K562 (cell line): ENCODE data around the gene HMGCL. TPM values are rescaled to one million over a fixed set of nuclear protein-coding genes. Genes with fewer than 3 reads are reported as not detected.

Experiments used
- BRF2 ChIP-seq: IDR thresholded peaks from 3 replicates; pipeline ENCODE4 v1.6.1; 2011; ENCODE audit warnings: borderline replicate concordance, mild to moderate bottlenecking; ENCODE audit not compliant: insufficient read length, insufficient read depth
- EZH2 ChIP-seq: IDR thresholded peaks from 2 replicates; pipeline ENCODE4 v1.6.1; 2012; ENCODE audit warnings: low read depth, mild to moderate bottlenecking, inconsistent platforms, low read length, borderline replicate concordance
- PHB ChIP-seq: fragments of 250-450 bp; sonication (Bioruptor Pico); IDR thresholded peaks from 2 replicates; pipeline ENCODE4 v1.5.0; 2021
- POU5F1 ChIP-seq: fragments of 150-350 bp; IDR thresholded peaks from 2 replicates; pipeline ENCODE4 v1.6.1; 2014; ENCODE audit warnings: borderline replicate concordance, low read length, low read depth, mild to moderate bottlenecking; ENCODE audit not compliant: partially characterized antibody
- RUNX1 ChIP-seq: sonication (generic); IDR thresholded peaks from 2 replicates; pipeline ENCODE4 v1.6.1; 2016; ENCODE audit warnings: antibody characterized with exemption, low read depth
- SREBF2 ChIP-seq: sonication (generic); formaldehyde crosslinking; IDR thresholded peaks from 2 replicates; pipeline ENCODE4 v1.4.0; 2020; ENCODE audit warnings: mild to moderate bottlenecking, missing genetic modification reagents
- ZBTB12 ChIP-seq: fragments of 250-450 bp; sonication (Bioruptor Pico); IDR thresholded peaks from 2 replicates; pipeline ENCODE4 v1.4.0; 2020
- ZBTB40 ChIP-seq, 2 experiments: fragments of 450-650 bp in 1 of 2; sonication (generic) in 1 of 2; formaldehyde crosslinking in 1 of 2; IDR thresholded peaks; 2 replicates each; pipeline versions ENCODE4 v1.7.1 to v1.9.0; 2016 to 2022; ENCODE audit warnings: inconsistent platforms in 1 of 2, mild to moderate bottlenecking in 1 of 2, missing genetic modification reagents in 1 of 2
- ZHX1 ChIP-seq: fragments of 150-350 bp; conservative IDR thresholded peaks from 2 replicates; pipeline ENCODE4 v1.6.1; 2014; ENCODE audit warnings: low read length
- ZNF197 ChIP-seq: fragments of 200-800 bp; sonication (Bioruptor generic); IDR thresholded peaks from 2 replicates; pipeline ENCODE4 v1.6.1; 2016; ENCODE audit warnings: low read depth, missing genetic modification characterization, missing compliant biosample characterization
- ZNF41 ChIP-seq: fragments of 250-450 bp; sonication (Bioruptor Pico); conservative IDR thresholded peaks from 2 replicates; pipeline ENCODE4 v1.4.0; 2020; ENCODE audit warnings: mild to moderate bottlenecking
- polyA plus RNA-seq, 8 experiments: library from polyadenylated mRNA; depleted of rRNA in 4 of 8; stranded (reverse) in 5 of 8; unstranded in 3 of 8; fragments of >200 nt; fragmentation: Nextera tagmentation in 2 of 8; fragmentation: Illumina TruSeq in 1 of 8; extraction: Ambion mirVana in 2 of 8; extraction: Trizol in 1 of 8; gene quantifications; 2 replicates each; pipeline versions ENCODE4 v1.2.1 to v1.2.3, GENCODE V29; 2011 to 2014; ENCODE audit warnings: inconsistent platforms in 1 of 8, missing spikeins in 1 of 8
- total RNA-seq, 7 experiments: library from RNA; depleted of rRNA in 6 of 7; stranded (reverse); fragments of >200 nt in 6 of 7; fragmentation: Illumina TruSeq in 2 of 7; extraction: Trizol in 2 of 7; gene quantifications; 2 replicates each; pipeline versions ENCODE4 v1.2.1 to v1.2.3, GENCODE V29; 2011 to 2021; ENCODE audit warnings: low replicate concordance in 1 of 7

HMGCL gene
- total and polyA plus RNA-seq, 9 of the 15 experiments (the other 6 are each of a cell fraction or from before 2014, with no cell fraction given), result 18.0 to 82.2 (median 24.2) TPM

- TF ChIP-seq ZHX1, result no peak
- no peak for TF ChIP-seq ZNF41 (CRISPR knock-in tag)
- TF ChIP-seq POU5F1, result no peak
- no peak for TF ChIP-seq SREBF2 (CRISPR knock-in tag)
- TF ChIP-seq ZBTB40 (IDR thresholded peaks at IDR 0.05), result peak; percentile 80
- TF ChIP-seq ZBTB40 (CRISPR knock-in tag; IDR thresholded peaks at IDR 0.05), result no peak; the same call in 1 of the 2 replicates
- TF ChIP-seq ZBTB12 (CRISPR knock-in tag), result peak; percentile 73
- TF ChIP-seq RUNX1, result peak; percentile 74; the same call in 1 of the 2 replicates
- 0 out of 2 replicates have a peak, but pooled peaks have one; percentile 83 for TF ChIP-seq ZNF197 (CRISPR knock-in tag)
- no peak for TF ChIP-seq BRF2
- no peak for TF ChIP-seq PHB (CRISPR knock-in tag)
- no peak for TF ChIP-seq EZH2
Measured at GRCh38 chr1:23777979-23778814, 47.0 kb downstream of the HMGCL start, which contains the start of gene PITHD1 (continued).
